H1 (cell line): ENCODE data around the gene PRSS23. TPM values are rescaled to one million over a fixed set of nuclear protein-coding genes. Genes with fewer than 3 reads are reported as not detected.

ENCODE experiments used
- polyA plus RNA-seq, 7 experiments: library from polyadenylated mRNA; depleted of rRNA in 3 of 7; stranded (reverse) in 5 of 7; unstranded in 2 of 7; fragments of >200 nt in 5 of 7; fragments of 200-250 nt in 2 of 7; gene quantifications; 1 replicate in 5 of 7; 2 replicates in 1 of 7; 4 replicates in 1 of 7; pipeline versions ENCODE4 v1.2.1 to v1.2.3, GENCODE V29; 2011 to 2013; ENCODE audit warnings: missing spikeins in 2 of 7, mixed read lengths in 2 of 7
- total RNA-seq: library from RNA; stranded (reverse); fragmentation: NEBNext Ultra II Directional; extraction: Animal tissue kit (Norgen Biotek cat#: 25700); gene quantifications from 2 replicates; pipeline ENCODE4 v1.2.1, GENCODE V29; 2021
- TF ChIP-seq, protein P1 (sequence below): fragments of 300-600 bp; sonication (generic); IDR thresholded peaks from 2 replicates; pipeline ENCODE4 v1.7.1; 2012; ENCODE audit warnings: low read length, moderate library complexity, mild to moderate bottlenecking, inconsistent platforms; ENCODE audit not compliant: insufficient replicate concordance

Gene PRSS23
- total and polyA plus RNA-seq, 2 of the 8 experiments (the other 6 are each of a cell fraction or from before 2014, with no cell fraction given) = 4.4 to 5.6 TPM

DNA sequence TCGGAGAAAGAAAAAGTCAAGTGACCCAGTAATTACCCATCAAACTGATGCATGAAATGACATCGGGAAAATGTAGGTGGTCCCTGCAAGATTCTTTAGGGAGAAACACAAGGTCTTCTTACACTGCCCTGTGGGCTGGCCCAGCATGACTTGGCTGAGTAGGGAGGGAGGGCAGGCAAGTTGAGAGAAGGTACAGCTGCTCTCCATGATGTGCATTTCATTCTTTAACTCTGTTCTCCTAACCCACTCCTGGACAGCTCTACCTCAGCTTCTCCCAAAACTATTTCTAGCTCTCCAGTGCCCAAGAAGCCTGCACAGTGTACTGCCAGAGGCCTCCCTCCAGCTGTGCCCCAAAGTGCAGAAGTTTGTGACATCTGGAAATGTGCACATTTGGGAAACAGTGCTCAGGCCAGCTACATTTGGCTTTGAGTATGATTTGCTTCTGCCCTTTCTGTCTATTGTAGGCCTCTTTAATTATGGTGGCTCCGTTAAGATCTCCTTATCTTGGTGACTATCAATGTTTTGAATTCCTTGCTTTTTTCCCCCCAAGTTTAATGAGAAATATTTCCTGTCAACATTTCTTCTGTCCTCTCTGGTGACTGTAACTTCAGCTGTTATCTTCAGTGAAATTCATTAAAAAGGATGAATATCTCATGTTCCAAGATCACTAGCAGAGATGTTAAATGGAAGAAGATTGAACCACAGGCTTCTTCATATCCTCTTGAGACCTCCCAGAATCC is 26.7 kb upstream of the PRSS23 start (continued):
- TF ChIP-seq, protein P1, sequence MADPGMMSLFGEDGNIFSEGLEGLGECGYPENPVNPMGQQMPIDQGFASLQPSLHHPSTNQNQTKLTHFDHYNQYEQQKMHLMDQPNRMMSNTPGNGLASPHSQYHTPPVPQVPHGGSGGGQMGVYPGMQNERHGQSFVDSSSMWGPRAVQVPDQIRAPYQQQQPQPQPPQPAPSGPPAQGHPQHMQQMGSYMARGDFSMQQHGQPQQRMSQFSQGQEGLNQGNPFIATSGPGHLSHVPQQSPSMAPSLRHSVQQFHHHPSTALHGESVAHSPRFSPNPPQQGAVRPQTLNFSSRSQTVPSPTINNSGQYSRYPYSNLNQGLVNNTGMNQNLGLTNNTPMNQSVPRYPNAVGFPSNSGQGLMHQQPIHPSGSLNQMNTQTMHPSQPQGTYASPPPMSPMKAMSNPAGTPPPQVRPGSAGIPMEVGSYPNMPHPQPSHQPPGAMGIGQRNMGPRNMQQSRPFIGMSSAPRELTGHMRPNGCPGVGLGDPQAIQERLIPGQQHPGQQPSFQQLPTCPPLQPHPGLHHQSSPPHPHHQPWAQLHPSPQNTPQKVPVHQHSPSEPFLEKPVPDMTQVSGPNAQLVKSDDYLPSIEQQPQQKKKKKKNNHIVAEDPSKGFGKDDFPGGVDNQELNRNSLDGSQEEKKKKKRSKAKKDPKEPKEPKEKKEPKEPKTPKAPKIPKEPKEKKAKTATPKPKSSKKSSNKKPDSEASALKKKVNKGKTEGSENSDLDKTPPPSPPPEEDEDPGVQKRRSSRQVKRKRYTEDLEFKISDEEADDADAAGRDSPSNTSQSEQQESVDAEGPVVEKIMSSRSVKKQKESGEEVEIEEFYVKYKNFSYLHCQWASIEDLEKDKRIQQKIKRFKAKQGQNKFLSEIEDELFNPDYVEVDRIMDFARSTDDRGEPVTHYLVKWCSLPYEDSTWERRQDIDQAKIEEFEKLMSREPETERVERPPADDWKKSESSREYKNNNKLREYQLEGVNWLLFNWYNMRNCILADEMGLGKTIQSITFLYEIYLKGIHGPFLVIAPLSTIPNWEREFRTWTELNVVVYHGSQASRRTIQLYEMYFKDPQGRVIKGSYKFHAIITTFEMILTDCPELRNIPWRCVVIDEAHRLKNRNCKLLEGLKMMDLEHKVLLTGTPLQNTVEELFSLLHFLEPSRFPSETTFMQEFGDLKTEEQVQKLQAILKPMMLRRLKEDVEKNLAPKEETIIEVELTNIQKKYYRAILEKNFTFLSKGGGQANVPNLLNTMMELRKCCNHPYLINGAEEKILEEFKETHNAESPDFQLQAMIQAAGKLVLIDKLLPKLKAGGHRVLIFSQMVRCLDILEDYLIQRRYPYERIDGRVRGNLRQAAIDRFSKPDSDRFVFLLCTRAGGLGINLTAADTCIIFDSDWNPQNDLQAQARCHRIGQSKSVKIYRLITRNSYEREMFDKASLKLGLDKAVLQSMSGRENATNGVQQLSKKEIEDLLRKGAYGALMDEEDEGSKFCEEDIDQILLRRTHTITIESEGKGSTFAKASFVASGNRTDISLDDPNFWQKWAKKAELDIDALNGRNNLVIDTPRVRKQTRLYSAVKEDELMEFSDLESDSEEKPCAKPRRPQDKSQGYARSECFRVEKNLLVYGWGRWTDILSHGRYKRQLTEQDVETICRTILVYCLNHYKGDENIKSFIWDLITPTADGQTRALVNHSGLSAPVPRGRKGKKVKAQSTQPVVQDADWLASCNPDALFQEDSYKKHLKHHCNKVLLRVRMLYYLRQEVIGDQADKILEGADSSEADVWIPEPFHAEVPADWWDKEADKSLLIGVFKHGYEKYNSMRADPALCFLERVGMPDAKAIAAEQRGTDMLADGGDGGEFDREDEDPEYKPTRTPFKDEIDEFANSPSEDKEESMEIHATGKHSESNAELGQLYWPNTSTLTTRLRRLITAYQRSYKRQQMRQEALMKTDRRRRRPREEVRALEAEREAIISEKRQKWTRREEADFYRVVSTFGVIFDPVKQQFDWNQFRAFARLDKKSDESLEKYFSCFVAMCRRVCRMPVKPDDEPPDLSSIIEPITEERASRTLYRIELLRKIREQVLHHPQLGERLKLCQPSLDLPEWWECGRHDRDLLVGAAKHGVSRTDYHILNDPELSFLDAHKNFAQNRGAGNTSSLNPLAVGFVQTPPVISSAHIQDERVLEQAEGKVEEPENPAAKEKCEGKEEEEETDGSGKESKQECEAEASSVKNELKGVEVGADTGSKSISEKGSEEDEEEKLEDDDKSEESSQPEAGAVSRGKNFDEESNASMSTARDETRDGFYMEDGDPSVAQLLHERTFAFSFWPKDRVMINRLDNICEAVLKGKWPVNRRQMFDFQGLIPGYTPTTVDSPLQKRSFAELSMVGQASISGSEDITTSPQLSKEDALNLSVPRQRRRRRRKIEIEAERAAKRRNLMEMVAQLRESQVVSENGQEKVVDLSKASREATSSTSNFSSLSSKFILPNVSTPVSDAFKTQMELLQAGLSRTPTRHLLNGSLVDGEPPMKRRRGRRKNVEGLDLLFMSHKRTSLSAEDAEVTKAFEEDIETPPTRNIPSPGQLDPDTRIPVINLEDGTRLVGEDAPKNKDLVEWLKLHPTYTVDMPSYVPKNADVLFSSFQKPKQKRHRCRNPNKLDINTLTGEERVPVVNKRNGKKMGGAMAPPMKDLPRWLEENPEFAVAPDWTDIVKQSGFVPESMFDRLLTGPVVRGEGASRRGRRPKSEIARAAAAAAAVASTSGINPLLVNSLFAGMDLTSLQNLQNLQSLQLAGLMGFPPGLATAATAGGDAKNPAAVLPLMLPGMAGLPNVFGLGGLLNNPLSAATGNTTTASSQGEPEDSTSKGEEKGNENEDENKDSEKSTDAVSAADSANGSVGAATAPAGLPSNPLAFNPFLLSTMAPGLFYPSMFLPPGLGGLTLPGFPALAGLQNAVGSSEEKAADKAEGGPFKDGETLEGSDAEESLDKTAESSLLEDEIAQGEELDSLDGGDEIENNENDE = no peak
